WERI-Rb-1 (cell line): Measurements from ENCODE around the gene DPYSL4.

Experiments used
- DNase-seq: peaks from one replicate; pipeline ENCODE4 v3.0.0-alpha.2; 2020
- H3K27ac ChIP-seq: fragments of 250-450 bp; sonication (Bioruptor Pico); 2 replicates; pipeline ENCODE4 v1.5.1; 2020; ENCODE audit warnings: mild to moderate bottlenecking, moderate library complexity
- H3K27me3 ChIP-seq: fragments of 250-450 bp; sonication (Bioruptor Pico); 2 replicates; pipeline ENCODE4 v1.5.1; 2021; ENCODE audit warnings: mild to moderate bottlenecking, low read depth, moderate library complexity; ENCODE audit not compliant: insufficient read depth, severe bottlenecking
- H3K36me3 ChIP-seq: fragments of 250-450 bp; sonication (Bioruptor Pico); 2 replicates; pipeline ENCODE4 v1.5.1; 2020; ENCODE audit warnings: mild to moderate bottlenecking, moderate library complexity
- H3K4me3 ChIP-seq: 2 replicates; pipeline ENCODE4 v1.5.1; 2011; ENCODE audit warnings: low read depth, mild to moderate bottlenecking, control low read depth, low read length
- H3K9me3 ChIP-seq: fragments of 250-450 bp; sonication (Bioruptor Pico); 2 replicates; pipeline ENCODE4 v1.5.1; 2021; ENCODE audit warnings: mild to moderate bottlenecking, moderate library complexity; ENCODE audit not compliant: severe bottlenecking
- CTCF ChIP-seq: IDR thresholded peaks from 2 replicates; pipeline ENCODE4 v1.5.1; 2011; ENCODE audit warnings: low read depth, mild to moderate bottlenecking, control low read depth, inconsistent platforms, low read length

The DPYSL4 gene

GRCh38 chr10:132151951-132152505 lies 34.7 kb upstream of the DPYSL4 start:
- Histone ChIP-seq H3K36me3 (no peaks in the 10 kb centered on the region), H3K27me3 (no peaks in the 10 kb centered on the region), H3K27ac (no peak overlapping the region), H3K9me3 (no peaks in the 10 kb centered on the region), H3K4me3 (no peak overlapping the region)
- DNase-seq: no peak
- TF ChIP-seq CTCF: no peak

GRCh38 chr10:132152896-132153580 lies 33.7 kb upstream of the DPYSL4 start:
- no peaks in the 10 kb centered on the region for H3K9me3 ChIP-seq
- H3K27ac ChIP-seq: no peak overlapping the region
- H3K36me3 ChIP-seq: no peaks in the 10 kb centered on the region
- H3K27me3 ChIP-seq: no peaks in the 10 kb centered on the region
- DNase-seq: no peak
- H3K4me3 ChIP-seq: no peak overlapping the region
- no peak for TF ChIP-seq CTCF

GRCh38 chr10:132153616-132154217 lies 33.0 kb upstream of the DPYSL4 start:
- H3K27me3 ChIP-seq: no peaks in the 10 kb centered on the region
- no peak for TF ChIP-seq CTCF
- no peak overlapping the region for H3K27ac ChIP-seq
- no peak overlapping the region for H3K4me3 ChIP-seq
- no peak for DNase-seq
- H3K9me3 ChIP-seq: no peaks in the 10 kb centered on the region
- H3K36me3 ChIP-seq: no peaks in the 10 kb centered on the region

- DNase-seq: no peak
- no peak overlapping the region for H3K4me3 ChIP-seq
- H3K27me3 ChIP-seq: no peaks in the 10 kb centered on the region
These were observed 32.3 kb upstream of the DPYSL4 start for GRCh38 chr10:132154440-132154839.

GRCh38 chr10:132154931-132155330 lies 31.8 kb upstream of the DPYSL4 start:
- no peaks in the 10 kb centered on the region for H3K27me3 ChIP-seq
- no peak overlapping the region for H3K27ac ChIP-seq
- no peaks in the 10 kb centered on the region for H3K9me3 ChIP-seq
- H3K4me3 ChIP-seq: no peak overlapping the region
- DNase-seq: no peak
- H3K36me3 ChIP-seq: no peaks in the 10 kb centered on the region
- no peak for TF ChIP-seq CTCF

More at GRCh38 chr10:132154440-132154839, 32.3 kb upstream of the DPYSL4 start:
- Histone ChIP-seq H3K9me3 (no peaks in the 10 kb centered on the region), H3K36me3 (no peaks in the 10 kb centered on the region), H3K27ac (no peak overlapping the region)
- TF ChIP-seq CTCF: no peak
